Activated CD4-positive, CD25-positive, alpha-beta regulatory T cell treated with anti-CD3 and anti-CD28 coated beads, Interleukin-2, amount 50 U/mL, for 24 hours (primary cell): ENCODE results near the gene CSMD2.

Experiments
- ATAC-seq, 2 donors: fragments of 150-1000 bp; cut with Tn5 transposase; one replicate each; pipeline ENCODE4 v1.10.0; 2021; ENCODE audit warnings: mild to moderate bottlenecking in 1 of 2, moderate library complexity in 1 of 2

Gene CSMD2

GRCh38 chr1:33624261-33624990, 540.6 kb downstream of the CSMD2 start:
- ATAC-seq = no peak

GRCh38 chr1:33623811-33624210, 541.2 kb downstream of the CSMD2 start:
- ATAC-seq = no peak

GRCh38 chr1:33622757-33623156, 542.3 kb downstream of the CSMD2 start:
- no peak for ATAC-seq

- no peak for ATAC-seq
Observed at GRCh38 chr1:33618636-33619035, 546.4 kb downstream of the CSMD2 start.

GRCh38 chr1:33617451-33617850, 547.6 kb downstream of the CSMD2 start:
- ATAC-seq = no peak

- ATAC-seq = no peak
Observed at GRCh38 chr1:33616780-33617179, 548.2 kb downstream of the CSMD2 start.

GRCh38 chr1:33615546-33615945, 549.5 kb downstream of the CSMD2 start:
- ATAC-seq = no peak

- ATAC-seq = no peak
Observed at GRCh38 chr1:33610864-33611455, 554.1 kb downstream of the CSMD2 start.

- ATAC-seq = no peak
Observed at GRCh38 chr1:33610391-33610790, 554.6 kb downstream of the CSMD2 start.

- ATAC-seq = no peak
Observed at GRCh38 chr1:33609739-33610138, 555.3 kb downstream of the CSMD2 start.

GRCh38 chr1:33608825-33609400, 556.1 kb downstream of the CSMD2 start:
- no peak for ATAC-seq

- ATAC-seq = no peak
Observed at GRCh38 chr1:33607444-33608005, 557.5 kb downstream of the CSMD2 start.

- no peak for ATAC-seq
Observed at GRCh38 chr1:33606272-33606671, 558.8 kb downstream of the CSMD2 start.

GRCh38 chr1:33602271-33602670, 562.8 kb downstream of the CSMD2 start:
- ATAC-seq = no peak

GRCh38 chr1:33601751-33602150, 563.3 kb downstream of the CSMD2 start:
- no peak for ATAC-seq

- no peak for ATAC-seq
Observed at GRCh38 chr1:33599516-33600115, 565.4 kb downstream of the CSMD2 start.

- no peak for ATAC-seq
Observed at GRCh38 chr1:33588726-33589125, 576.3 kb downstream of the CSMD2 start.

GRCh38 chr1:33586795-33587194, 578.2 kb downstream of the CSMD2 start:
- no peak for ATAC-seq

GRCh38 chr1:33586106-33586505, 578.9 kb downstream of the CSMD2 start:
- no peak for ATAC-seq

- ATAC-seq = no peak
Observed at GRCh38 chr1:33583567-33583966, 581.5 kb downstream of the CSMD2 start.

GRCh38 chr1:33578557-33579448, 586.2 kb downstream of the CSMD2 start:
- ATAC-seq = no peak

- ATAC-seq = no peak
Observed at GRCh38 chr1:33577663-33578062, 587.4 kb downstream of the CSMD2 start.
